HG02973 (cell line): ENCODE measurements around the gene MARF1.
"Not testable (repeated sequence)": the region's sequence is repeated elsewhere in the genome, so short reads cannot be mapped to it uniquely, and the experiment has no call there.

ENCODE experiments used
- ATAC-seq: cut with Tn5 transposase; IDR thresholded peaks from one replicate; pipeline ENCODE4 v1.9.1; 2021; ENCODE audit warnings: moderate library complexity; ENCODE audit not compliant: unreplicated experiment

The MARF1 gene

DNA sequence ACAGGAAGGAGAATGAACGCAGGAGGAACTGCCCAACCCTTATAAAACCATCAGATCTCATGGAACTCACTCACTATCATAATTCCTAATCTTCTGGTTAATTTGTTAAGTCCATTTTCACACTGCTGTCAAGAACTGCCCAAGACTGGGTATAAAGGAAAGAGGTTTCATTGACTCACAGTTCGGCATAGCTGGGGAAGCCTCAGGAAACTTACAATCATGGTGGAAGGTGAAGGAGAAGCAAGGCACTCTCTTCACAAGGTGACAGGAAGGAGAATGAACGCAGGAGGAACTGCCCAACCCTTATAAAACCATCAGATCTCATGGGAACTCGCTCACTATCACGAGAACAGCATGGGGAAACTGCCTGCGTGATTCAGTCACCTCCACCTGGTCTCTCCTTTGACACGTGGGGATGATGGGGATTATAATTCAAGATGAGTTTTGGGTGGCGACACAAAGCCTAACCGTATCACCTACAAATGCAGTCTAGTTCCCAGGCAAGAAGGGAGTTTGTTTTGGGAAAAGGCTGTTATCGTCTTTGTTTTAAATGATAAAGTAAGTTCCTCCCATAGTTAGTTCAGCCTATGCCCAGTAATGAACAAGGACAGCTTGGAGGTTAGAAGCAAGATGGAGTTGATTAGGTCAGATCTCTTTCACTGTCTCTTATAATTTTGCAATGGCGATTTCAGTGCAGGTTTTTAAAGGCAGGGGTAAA is 68.9 kb downstream of the MARF1 start:
- ATAC-seq = not testable (repeated sequence)

DNA sequence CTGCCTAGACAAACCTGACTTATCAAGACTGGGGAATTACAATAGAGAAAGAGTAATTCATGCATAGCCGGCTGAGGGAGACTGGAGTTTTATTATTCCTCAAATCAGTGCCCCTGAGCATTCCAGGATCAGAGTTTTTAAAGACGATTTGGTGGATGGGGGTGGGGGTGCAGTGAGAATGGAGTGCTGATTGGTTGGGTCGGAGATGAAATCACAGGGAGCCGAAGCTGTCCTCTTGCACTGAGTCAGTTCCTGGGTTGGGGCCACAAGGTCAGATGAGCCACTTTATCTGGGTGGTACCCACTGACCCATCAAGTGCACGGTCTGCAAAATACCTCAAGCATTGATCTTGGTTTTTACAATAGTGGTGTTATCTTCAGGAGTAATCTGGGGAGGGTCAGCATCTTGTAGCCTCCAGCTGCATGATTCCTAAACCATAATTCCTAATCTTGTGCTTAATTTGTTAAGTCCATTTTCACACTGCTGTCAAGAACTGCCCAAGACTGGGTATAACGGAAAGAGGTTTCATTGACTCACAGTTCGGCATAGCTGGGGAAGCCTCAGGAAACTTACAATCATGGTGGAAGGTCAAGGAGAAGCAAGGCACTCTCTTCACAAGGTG is 69.6 kb downstream of the MARF1 start:
- ATAC-seq = no peak

DNA sequence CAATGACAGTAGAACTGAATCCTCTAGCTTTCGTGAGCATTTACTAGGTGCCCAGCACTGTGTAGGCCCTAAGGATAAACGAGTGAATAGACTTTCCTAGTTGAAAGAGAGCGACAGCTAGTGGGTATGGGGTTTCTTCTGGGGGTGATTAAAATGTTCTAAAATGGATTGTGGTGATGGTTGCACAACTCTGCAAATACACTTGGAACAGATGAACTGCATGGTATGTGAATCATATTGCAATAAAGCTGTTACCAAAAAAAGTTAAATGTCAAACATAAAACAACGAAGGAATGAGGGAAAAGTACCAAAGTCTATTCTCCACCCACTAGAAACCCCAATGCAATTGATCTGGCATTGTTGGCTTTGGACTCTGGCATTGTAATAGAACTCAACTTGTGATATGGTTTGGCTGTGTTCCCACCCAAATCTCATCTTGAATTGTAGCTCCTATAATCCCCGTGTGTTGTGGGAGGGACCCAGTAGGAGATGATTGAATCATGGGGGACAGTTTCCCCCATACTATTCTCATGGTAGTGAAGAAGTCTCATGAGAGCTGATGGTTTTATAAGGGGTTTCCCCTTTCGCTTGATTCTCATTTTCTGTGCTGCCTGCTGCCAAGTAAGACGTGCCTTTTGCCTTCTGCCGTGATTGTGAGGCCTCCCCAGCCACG is 70.5 kb downstream of the MARF1 start:
- ATAC-seq = no peak

DNA sequence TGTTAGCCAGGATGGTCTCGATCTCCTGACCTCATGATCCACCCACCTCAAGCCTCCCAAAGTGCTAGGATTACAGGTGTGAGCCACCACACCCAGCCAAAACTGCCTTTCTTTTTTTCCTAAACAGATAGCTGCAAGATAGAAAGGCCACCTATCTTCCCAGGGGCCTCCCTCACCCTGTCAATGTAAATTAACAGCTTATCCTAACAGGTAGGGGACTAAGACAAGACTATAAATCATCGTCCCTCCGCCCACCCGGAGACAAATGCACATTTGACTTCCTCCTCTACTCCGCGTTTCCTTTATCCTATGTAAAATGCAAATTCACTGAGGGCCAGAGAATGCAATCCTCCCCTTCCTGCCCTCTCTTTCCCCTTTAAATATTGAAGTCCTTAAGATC is 71.4 kb downstream of the MARF1 start:
- ATAC-seq = no peak

DNA sequence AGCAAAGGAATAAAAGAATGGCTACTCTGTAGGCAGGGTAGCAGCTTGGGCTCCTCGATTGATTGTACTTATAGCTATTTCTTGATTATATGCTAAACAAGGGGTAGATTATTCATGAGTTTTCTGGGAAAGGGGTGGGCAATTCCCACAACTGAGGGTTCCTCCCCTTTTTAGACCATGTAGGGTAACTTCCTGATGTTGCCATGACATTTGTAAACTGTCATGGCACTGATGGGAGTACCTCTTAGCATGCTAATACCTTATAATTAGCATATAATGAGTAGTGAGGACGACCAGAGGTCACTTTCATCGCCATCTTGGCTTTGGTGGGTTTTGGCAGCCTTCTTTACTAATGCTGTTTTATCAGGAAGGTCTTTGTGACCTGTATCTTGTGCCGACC is 72.3 kb downstream of the MARF1 start:
- not testable (repeated sequence) for ATAC-seq

- no peak for ATAC-seq
Observed at GRCh38 chr16:15567823-15568222, 75.1 kb downstream of the MARF1 start.

DNA sequence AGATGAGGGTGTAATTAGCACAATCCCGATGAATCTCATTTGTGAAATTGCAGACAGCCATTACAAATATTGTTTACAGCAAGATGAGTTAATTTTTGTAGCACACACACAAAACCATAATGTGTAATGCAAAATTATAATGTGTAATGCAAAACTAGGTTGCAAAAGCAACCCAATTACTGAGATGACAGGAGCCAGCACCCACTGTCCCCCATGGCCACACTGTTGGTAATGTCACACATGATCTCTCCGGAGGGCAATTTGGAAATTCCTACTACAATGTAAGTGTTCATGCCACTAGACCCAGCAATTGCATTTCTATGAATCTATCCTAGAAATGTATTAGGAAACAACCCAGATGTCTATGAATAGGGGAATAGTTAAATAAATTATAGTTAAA is 76.9 kb downstream of the MARF1 start:
- ATAC-seq = no peak

DNA sequence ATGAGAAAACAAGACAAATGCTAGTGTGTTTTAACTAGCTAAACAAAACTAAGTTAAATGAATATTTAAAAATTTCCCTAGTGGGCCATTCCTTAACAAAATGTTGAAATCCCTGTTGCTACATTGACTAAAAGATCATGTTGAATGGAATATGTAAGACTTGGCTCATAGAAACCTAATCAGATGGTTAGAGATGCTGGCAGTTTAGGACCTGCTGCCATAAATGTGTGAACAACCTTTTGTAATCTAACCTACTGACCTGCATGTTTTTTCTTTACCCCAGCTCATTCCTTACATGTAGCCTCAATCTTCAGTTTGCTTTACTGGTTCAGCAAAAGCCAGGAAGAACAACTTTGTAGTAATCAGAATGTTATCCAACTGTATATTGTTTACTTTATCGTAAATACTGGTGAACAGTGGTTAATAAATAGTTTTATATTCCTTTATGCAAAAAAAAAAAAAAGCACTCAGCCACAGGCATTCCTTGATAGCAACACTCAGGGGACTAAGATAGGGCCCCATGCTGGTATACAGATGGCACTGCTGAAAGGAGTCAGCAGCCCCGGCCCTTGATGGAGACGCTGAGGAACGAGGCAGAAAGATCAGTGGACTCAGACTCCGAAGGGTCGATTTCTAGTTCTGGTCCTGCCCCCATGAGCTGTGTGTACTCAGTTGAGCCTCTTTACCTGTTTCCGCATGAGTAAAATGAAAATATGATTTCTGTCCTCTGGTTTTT is 78.2 kb downstream of the MARF1 start:
- ATAC-seq = no peak

- no peak for ATAC-seq
Observed at GRCh38 chr16:15559176-15559575, 83.8 kb downstream of the MARF1 start.

GRCh38 chr16:15557258-15557657 is 85.7 kb downstream of the MARF1 start:
- no peak for ATAC-seq

DNA sequence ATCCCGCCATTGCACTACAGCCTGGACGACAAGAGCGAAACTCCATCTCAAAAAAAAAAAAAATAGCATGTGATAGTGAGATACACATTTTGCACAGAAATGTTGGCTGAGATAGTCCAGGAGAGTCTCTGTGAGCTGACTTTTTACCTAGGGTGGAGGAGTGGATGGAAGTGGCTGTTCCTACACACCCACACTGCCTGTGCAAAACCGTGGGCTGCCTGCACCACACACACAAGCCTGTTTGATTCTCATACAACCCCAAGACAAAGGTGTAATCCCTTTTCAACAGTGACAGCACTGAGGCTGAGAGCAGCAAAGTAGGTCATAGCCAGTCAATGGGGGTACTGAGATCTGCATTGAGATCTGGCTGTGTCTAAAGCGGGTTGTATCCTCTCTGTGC is 86.8 kb downstream of the MARF1 start:
- no peak for ATAC-seq

DNA sequence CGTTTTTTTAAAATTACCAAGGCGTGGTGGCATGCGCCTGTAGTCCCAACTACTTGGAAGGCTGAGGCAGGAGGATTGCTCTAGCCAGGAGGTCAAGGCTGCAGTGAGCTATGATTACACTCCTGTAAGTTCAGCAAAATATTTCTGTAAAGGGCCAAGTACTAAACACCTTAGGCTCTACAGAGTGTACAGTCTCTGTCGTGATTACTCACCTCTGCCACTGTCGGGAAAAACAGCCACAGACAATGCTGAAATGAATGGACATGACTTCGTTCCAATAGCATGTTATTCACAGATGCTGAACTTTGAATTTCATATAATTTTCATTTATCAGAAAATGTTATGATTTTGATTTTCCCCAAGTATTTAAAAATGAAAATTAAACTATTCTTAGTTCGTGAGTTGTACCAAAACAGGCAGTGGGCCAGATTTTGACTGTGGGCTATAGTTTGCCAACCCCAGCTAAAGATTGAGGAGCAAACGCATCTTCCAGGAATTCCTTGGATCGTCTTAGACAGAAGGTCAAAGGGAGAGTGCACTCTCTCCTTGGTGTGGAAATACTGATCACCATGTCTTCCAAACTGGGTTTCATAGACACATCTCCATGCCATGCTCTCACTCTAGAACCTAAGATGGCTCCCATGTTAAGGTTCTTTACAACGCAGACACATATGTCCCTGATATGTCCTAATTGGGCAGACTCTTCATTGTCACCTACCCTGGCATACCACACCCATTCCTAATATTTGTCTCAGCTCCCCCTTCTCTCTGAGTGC is 89.5 kb downstream of the MARF1 start:
- no peak for ATAC-seq

DNA sequence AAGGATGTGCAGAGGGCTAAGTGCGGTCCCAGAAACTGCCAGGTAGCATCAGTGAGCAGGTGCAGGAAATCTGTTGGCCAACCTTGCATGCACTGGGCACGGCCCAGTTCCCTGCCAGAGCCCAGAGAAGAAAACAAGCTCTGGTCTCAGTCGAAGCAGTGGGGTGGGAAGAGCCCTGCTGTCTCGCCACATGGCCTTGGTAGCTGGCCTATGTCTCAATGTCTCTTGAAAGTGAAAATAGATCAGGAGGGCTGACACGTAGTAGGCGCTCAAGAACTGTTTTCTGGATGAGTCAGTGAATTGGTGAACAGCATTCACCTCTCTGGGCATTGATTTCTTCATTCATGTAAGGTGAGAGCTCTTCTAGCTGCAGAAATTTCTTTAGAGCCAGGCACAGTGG is 90.4 kb downstream of the MARF1 start:
- no peak for ATAC-seq

DNA sequence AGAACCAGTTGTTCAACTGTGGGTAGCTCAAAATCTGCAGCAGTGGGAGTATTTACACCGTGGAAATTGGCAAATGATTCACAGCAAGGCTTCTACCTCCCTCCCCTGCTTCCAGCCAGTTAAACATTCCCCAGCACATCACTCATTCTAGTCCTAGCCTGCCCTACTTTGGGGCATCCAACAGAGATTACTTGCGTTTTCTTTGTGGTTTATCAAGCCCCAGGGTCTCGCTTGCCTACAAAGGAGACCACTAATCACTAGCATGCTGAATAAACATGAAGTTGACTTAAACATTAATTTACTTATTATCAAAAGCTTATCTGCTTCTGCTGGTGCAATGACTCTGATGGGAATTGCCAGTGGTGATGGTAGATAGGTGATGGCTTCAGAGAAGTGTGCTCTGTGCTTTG is 94.5 kb downstream of the MARF1 start:
- no peak for ATAC-seq

- ATAC-seq = no peak
Observed at GRCh38 chr16:15547768-15548096, 95.2 kb downstream of the MARF1 start.

GRCh38 chr16:15547072-15547767 is 95.7 kb downstream of the MARF1 start:
- ATAC-seq = not testable (repeated sequence)

GRCh38 chr16:15545544-15545943 is 97.4 kb downstream of the MARF1 start:
- ATAC-seq = no peak

- ATAC-seq = no peak
Observed at GRCh38 chr16:15544405-15544804, 98.5 kb downstream of the MARF1 start.
